HepG2 (cell line): ENCODE data around the gene WDR48. TPM values are rescaled to one million over a fixed set of nuclear protein-coding genes. Genes with fewer than 3 reads are reported as not detected.

ENCODE experiments used
- ATAC-seq: fragments of 200-7000 bp; cut with Tn5 transposase; 3 replicates; pipeline ENCODE4 v1.9.1; 2020; ENCODE audit warnings: mild to moderate bottlenecking, moderate library complexity
- BruUV-seq: library from RNA; stranded (reverse); fragments of 400-500 nt; replicated peaks from 2 replicates; lab custom pipeline; 2021; lab: Mats Ljungman, UMichigan
- CTCF ChIA-PET: fragments of 300-600 bp; formaldehyde crosslinking; extraction: SDS; loops from one replicate; lab custom pipeline; 2021; ENCODE audit warnings: low total read pairs, inconsistent platforms, low intra/inter-chr PET ratio; lab: Yijun Ruan, JAX
- POLR2A ChIA-PET: fragments of 350-600 bp; sonication (Branson Sonifier 250); formaldehyde crosslinking; loops from one replicate; lab custom pipeline; 2020; ENCODE audit warnings: antibody characterized with exemption, inconsistent platforms; lab: Yijun Ruan, JAX
- DNase-seq: peaks from one replicate; pipeline ENCODE4 v3.0.0-alpha.2; 2015; ENCODE audit warnings: low spot score
- FAIRE-seq: peaks from 3 replicates; lab custom pipeline; 2011; peaks lifted over from hg19 to GRCh38; lab: Jason Lieb, UNC
- H2AFZ ChIP-seq: one replicate; pipeline ENCODE4 v1.6.1; 2011; ENCODE audit warnings: low read length, inconsistent platforms
- H3K27ac ChIP-seq: fragments of 300-600 bp; 3 replicates; pipeline ENCODE4 v1.8.0; 2011; ENCODE audit warnings: mixed run types, mild to moderate bottlenecking, mixed read lengths, low read length, inconsistent platforms; ENCODE audit not compliant: insufficient read depth; ENCODE audit errors: extremely low read length
- H3K27me3 ChIP-seq, 2 experiments: fragments of 200-600 bp in 1 of 2; 2 replicates in 1 of 2; 3 replicates in 1 of 2; pipeline versions ENCODE4 v1.6.0 to v1.8.0; 2011; ENCODE audit warnings: low read length in 2 of 2, mild to moderate bottlenecking in 2 of 2, moderate library complexity in 2 of 2, inconsistent platforms in 1 of 2; ENCODE audit not compliant: insufficient read depth in 2 of 2, control insufficient read depth in 1 of 2
- H3K36me3 ChIP-seq, 2 experiments: fragments of 200-600 bp in 1 of 2; replicated peaks in 1 of 2; 2 replicates in 1 of 2; 3 replicates in 1 of 2; pipeline versions ENCODE4 v1.5.1 to v1.8.0; 2011; ENCODE audit warnings: low read length in 2 of 2, inconsistent platforms in 1 of 2; ENCODE audit not compliant: insufficient read depth in 2 of 2, control insufficient read depth in 1 of 2
- H3K4me1 ChIP-seq: 2 replicates; pipeline ENCODE4 v1.5.1; 2012; ENCODE audit warnings: low read length, inconsistent platforms; ENCODE audit not compliant: insufficient read depth
- H3K4me2 ChIP-seq: 2 replicates; pipeline ENCODE4 v1.6.0; 2011; ENCODE audit warnings: low read depth, low read length, inconsistent platforms
- H3K4me3 ChIP-seq, 3 experiments: fragments of 200-600 bp in 1 of 3; sonication (generic), shearing (Covaris generic) in 1 of 3; replicated peaks in 1 of 3; 2 replicates each; pipeline ENCODE4 v1.5.1; 2011 to 2016; ENCODE audit warnings: low read length in 3 of 3, inconsistent platforms in 2 of 3, low read depth in 2 of 3, mild to moderate bottlenecking in 2 of 3, control low read depth in 1 of 3, mixed read lengths in 1 of 3; ENCODE audit not compliant: insufficient read depth in 1 of 3
- H3K79me2 ChIP-seq: one replicate; pipeline ENCODE4 v1.6.1; 2011; ENCODE audit warnings: low read length, inconsistent platforms; ENCODE audit not compliant: insufficient read depth
- H3K9ac ChIP-seq: 2 replicates; pipeline ENCODE4 v1.6.0; 2011; ENCODE audit warnings: mild to moderate bottlenecking, low read depth, low read length, inconsistent platforms; ENCODE audit not compliant: insufficient read depth
- H3K9me3 ChIP-seq: 2 replicates; pipeline ENCODE4 v1.5.1; 2012; ENCODE audit warnings: mild to moderate bottlenecking, low read length
- H4K20me1 ChIP-seq: 2 replicates; pipeline ENCODE4 v1.6.0; 2011; ENCODE audit warnings: inconsistent platforms, mild to moderate bottlenecking, low read length, moderate library complexity; ENCODE audit not compliant: insufficient read depth
- ATM ChIP-seq: fragments of 450-650 bp; IDR thresholded peaks from 2 replicates; pipeline ENCODE4 v1.7.1; 2017; ENCODE audit warnings: mild to moderate bottlenecking, borderline replicate concordance
- FOXM1 ChIP-seq: sonication (generic); formaldehyde crosslinking; IDR thresholded peaks from 2 replicates; pipeline ENCODE4 v1.5.0; 2020; ENCODE audit warnings: missing genetic modification reagents
- MXD4 ChIP-seq: IDR thresholded peaks from 2 replicates; pipeline ENCODE4 v1.6.1; 2016; ENCODE audit warnings: mild to moderate bottlenecking, missing biosample characterization, missing genetic modification reagents
- POLR2A ChIP-seq, 2 experiments: IDR thresholded peaks; 2 replicates each; pipeline ENCODE4 v1.6.1; 2011; ENCODE audit warnings: low read depth in 2 of 2, low read length in 2 of 2, mild to moderate bottlenecking in 1 of 2, moderate library complexity in 1 of 2; ENCODE audit not compliant: insufficient read depth in 1 of 2
- SNRNP70 ChIP-seq: fragments of 200-400 bp; formaldehyde crosslinking; IDR thresholded peaks from 2 replicates; pipeline ENCODE4 v1.6.1; 2017; ENCODE audit warnings: mild to moderate bottlenecking, low read depth, low read length, moderate library complexity
- ZBTB1 ChIP-seq: sonication (generic); formaldehyde crosslinking; IDR thresholded peaks from 2 replicates; pipeline ENCODE4 v1.4.0; 2020; ENCODE audit warnings: missing genetic modification reagents, borderline replicate concordance
- ZBTB21 ChIP-seq: sonication (generic); formaldehyde crosslinking; IDR thresholded peaks from 2 replicates; pipeline ENCODE4 v1.4.0; 2020; ENCODE audit warnings: missing genetic modification reagents
- ZNF207 ChIP-seq: fragments of 450-650 bp; IDR thresholded peaks from 2 replicates; pipeline ENCODE4 v1.6.1; 2016; ENCODE audit warnings: antibody characterized with exemption, borderline replicate concordance
- ZNF530 ChIP-seq: sonication (generic); formaldehyde crosslinking; IDR thresholded peaks from 2 replicates; pipeline ENCODE4 v1.5.0; 2020; ENCODE audit warnings: low read depth, mild to moderate bottlenecking, missing genetic modification reagents
- ZNF547 ChIP-seq: sonication (generic); formaldehyde crosslinking; IDR thresholded peaks from 2 replicates; pipeline ENCODE4 v1.5.1; 2020; ENCODE audit warnings: mild to moderate bottlenecking, missing genetic modification reagents
- ZNF724P ChIP-seq: sonication (generic); formaldehyde crosslinking; IDR thresholded peaks from 2 replicates; pipeline ENCODE4 v1.8.0; 2022; ENCODE audit warnings: missing genetic modification reagents, borderline replicate concordance
- ZNF780A ChIP-seq: sonication (generic); formaldehyde crosslinking; IDR thresholded peaks from 2 replicates; pipeline ENCODE4 v1.8.0; 2022; ENCODE audit warnings: mild to moderate bottlenecking, missing genetic modification reagents, moderate library complexity
- ZNF83 ChIP-seq: sonication (generic); formaldehyde crosslinking; IDR thresholded peaks from 2 replicates; pipeline ENCODE4 v1.4.0; 2020; ENCODE audit warnings: missing genetic modification reagents, mild to moderate bottlenecking, borderline replicate concordance
- WGBS: methylation state at CpG from one replicate; pipeline ENCODE4 v1.1.6; 2017; ENCODE audit warnings: low lambda C conversion rate; 5-methylcytosine and 5-hydroxymethylcytosine counted together
- in situ Hi-C: cut with HindIII; loops from 2 replicates; pipeline ENCODE4 v1.10.0; 2017; ENCODE audit warnings: low pct_unique_long_range_greater_than_20kb; ENCODE audit not compliant: extremely low pct_ligation_motif_present
- intact Hi-C: fragments of 100-400 bp; cut with micrococcal nuclease; formaldehyde crosslinking; loops from one replicate; pipeline ENCODE4 v1.10.0; 2022; ENCODE audit not compliant: unreplicated experiment
- polyA plus RNA-seq, 8 experiments: library from polyadenylated mRNA; depleted of rRNA in 3 of 8; stranded (reverse) in 7 of 8; unstranded in 1 of 8; fragments of >200 nt; fragmentation: Illumina TruSeq in 4 of 8; extraction: Trizol in 4 of 8; gene quantifications; 2 replicates each; pipeline versions ENCODE4 v1.2.1 to v1.2.3, GENCODE V29; 2011 to 2016; ENCODE audit warnings: low read depth in 4 of 8, missing spikeins in 1 of 8, mixed read lengths in 1 of 8; ENCODE audit not compliant: insufficient read depth in 1 of 8
- total RNA-seq, 5 experiments: library from RNA; depleted of rRNA; stranded (reverse); fragments of >200 nt; fragmentation: Illumina TruSeq; extraction: Trizol; gene quantifications; 2 replicates each; pipeline ENCODE4 v1.2.3, GENCODE V29; 2016; ENCODE audit warnings: low read depth in 1 of 5
- TF ChIP-seq, protein P1 (sequence below): IDR thresholded peaks from 2 replicates; pipeline ENCODE4 v1.6.1; 2012; ENCODE audit warnings: inconsistent platforms
- TF ChIP-seq, protein P2 (sequence below): IDR thresholded peaks from 2 replicates; pipeline ENCODE4 v1.6.1; 2016; ENCODE audit warnings: low read depth, control low read depth

The WDR48 gene
- total and polyA plus RNA-seq, 2 of the 13 experiments (the other 11 are each of a cell fraction or from before 2014, with no cell fraction given), result 29.2 to 31.2 TPM

DNA sequence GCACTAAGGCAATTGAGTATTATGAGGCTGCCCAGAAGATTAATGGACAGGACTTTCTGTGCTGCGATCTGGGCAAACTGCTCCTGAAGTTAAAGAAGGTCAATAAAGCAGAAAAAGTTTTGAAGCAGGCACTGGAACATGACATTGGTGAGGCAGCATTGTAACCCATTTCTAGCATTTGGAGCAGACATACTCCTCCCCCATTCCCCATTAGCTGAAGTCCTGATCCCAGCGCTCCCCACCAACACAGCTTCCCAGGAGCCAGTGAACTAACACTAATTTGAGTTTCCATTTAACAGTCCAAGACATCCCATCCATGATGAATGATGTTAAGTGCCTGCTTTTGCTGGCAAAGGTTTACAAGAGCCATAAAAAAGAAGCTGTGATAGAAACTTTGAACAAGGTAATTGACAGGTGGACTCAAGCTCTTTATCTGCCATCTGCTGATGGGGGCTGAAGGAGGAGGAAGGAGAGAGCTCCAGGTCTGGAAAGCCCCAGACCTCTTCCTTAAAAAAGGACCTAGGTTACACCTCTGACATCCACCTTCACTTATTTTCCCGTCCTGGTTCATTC lies 79.0 kb downstream of the WDR48 start:
- H3K4me1 ChIP-seq, result peaks cover 9% of the 10 kb centered on the region
- TF ChIP-seq ZNF83 (CRISPR knock-in tag) (no peak), ZNF207 (no peak), ZNF724P (no peak), MXD4 (CRISPR knock-in tag) (no peak), ZNF530 (no peak), SNRNP70 (no peak), ZBTB21 (CRISPR knock-in tag) (no peak), ATM (no peak), ZBTB1 (no peak), POLR2A (IDR thresholded peaks at IDR 0.05; ENCODE audit: insufficient read depth in 1 of 2, low read depth in 2 of 2, low read length in 2 of 2) (no peak), FOXM1 (no peak), ZNF547 (CRISPR knock-in tag) (no peak), ZNF780A (CRISPR knock-in tag) (no peak)
- TF ChIP-seq, protein P1, sequence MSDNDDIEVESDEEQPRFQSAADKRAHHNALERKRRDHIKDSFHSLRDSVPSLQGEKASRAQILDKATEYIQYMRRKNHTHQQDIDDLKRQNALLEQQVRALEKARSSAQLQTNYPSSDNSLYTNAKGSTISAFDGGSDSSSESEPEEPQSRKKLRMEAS, result no peak
- TF ChIP-seq, protein P2, sequence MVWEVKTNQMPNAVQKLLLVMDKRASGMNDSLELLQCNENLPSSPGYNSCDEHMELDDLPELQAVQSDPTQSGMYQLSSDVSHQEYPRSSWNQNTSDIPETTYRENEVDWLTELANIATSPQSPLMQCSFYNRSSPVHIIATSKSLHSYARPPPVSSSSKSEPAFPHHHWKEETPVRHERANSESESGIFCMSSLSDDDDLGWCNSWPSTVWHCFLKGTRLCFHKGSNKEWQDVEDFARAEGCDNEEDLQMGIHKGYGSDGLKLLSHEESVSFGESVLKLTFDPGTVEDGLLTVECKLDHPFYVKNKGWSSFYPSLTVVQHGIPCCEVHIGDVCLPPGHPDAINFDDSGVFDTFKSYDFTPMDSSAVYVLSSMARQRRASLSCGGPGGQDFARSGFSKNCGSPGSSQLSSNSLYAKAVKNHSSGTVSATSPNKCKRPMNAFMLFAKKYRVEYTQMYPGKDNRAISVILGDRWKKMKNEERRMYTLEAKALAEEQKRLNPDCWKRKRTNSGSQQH (CRISPR knock-in tag), result no peak
- TF ChIP-seq, all 625 proteins: peak for 0
- POLR2A ChIA-PET, result no interaction called here

More for the DNA sequence above, 79.0 kb downstream of the WDR48 start:
- Histone ChIP-seq H3K79me2 (no peaks in the 10 kb centered on the region), H2AFZ (no peak overlapping the region), H3K27ac (no peak overlapping the region), H3K36me3 (no peaks in the 10 kb centered on the region), H3K9ac (no peak overlapping the region), H3K9me3 (no peaks in the 10 kb centered on the region), H3K4me3 (no peak overlapping the region), H3K4me2 (no peak overlapping the region), H4K20me1 (no peaks in the 10 kb centered on the region; the same call in 1 of the 2 replicates), H3K27me3 (0 out of 5 replicates have a peak, but pooled peaks cover 0 to 1% of the 10 kb centered on the region in 2 experiments)
- in situ Hi-C loops (no loop called here), intact Hi-C loops (no loop called here)
- ATAC-seq (no peak), DNase-seq (no peak), FAIRE-seq (no peak)
- BruUV-seq, result no TSS peak
- WGBS, result 42% methylated on average over 3 of the region's 3 CpGs
- CTCF ChIA-PET, result no interaction called here
